Measurements from ENCODE around the gene MBTPS1. TPM values are rescaled to one million over a fixed set of nuclear protein-coding genes. Genes with fewer than 3 reads are reported as not detected.

MBTPS1 gene
- total and polyA plus RNA-seq, 2 donors (not counting 1 experiment from before 2014, with no cell fraction given): 80.3 to 109 TPM

GRCh38 chr16:84053237-84053636, 63.5 kb downstream of the MBTPS1 start:
- Histone ChIP-seq H3K27me3 (ENCODE audit: control insufficient read depth, insufficient read depth, low read length) (no peaks in the 10 kb centered on the region), H3K4me3 (replicated peaks in 1 of 4; ENCODE audit: control extremely low read depth in 1 of 4, insufficient read depth in 1 of 4, low read depth in 3 of 4, low read length in 4 of 4) (no peak overlapping the region)

GRCh38 chr16:84052071-84052622, 64.6 kb downstream of the MBTPS1 start:
- DNase-seq (ENCODE audit: low read depth in 2 of 2): no peak
- H3K4me2 ChIP-seq (ENCODE audit: extremely low read depth, insufficient read depth, low read length): no peak overlapping the region
- H2AFZ ChIP-seq (ENCODE audit: low read length): no peak overlapping the region
- H3K36me3 ChIP-seq (ENCODE audit: control insufficient read depth, insufficient read depth, low read length): peaks cover 3% of the 10 kb centered on the region
- H3K79me2 ChIP-seq (ENCODE audit: control insufficient read depth, insufficient read depth, low read length): no peaks in the 10 kb centered on the region
- H4K20me1 ChIP-seq (ENCODE audit: control insufficient read depth, extremely low read depth, insufficient read depth, low read length): no peaks in the 10 kb centered on the region
- no peaks in the 10 kb centered on the region for H3K4me1 ChIP-seq (ENCODE audit: control insufficient read depth, extremely low read depth, insufficient read depth, low read length)
- H3K4me3 ChIP-seq (replicated peaks in 1 of 4; ENCODE audit: control extremely low read depth in 1 of 4, insufficient read depth in 1 of 4, low read depth in 3 of 4, low read length in 4 of 4): no peak overlapping the region
- H3K9me3 ChIP-seq (ENCODE audit: control insufficient read depth, insufficient read depth, low read depth, low read length): no peaks in the 10 kb centered on the region
- TF ChIP-seq EZH2 (IDR thresholded peaks at IDR 0.05; ENCODE audit: low read length, missing control alignments): no peak
- TF ChIP-seq CTCF (conservative IDR thresholded peaks at IDR 0.05 in 1 of 2, IDR thresholded peaks at IDR 0.05 in 1 of 2; ENCODE audit: low read depth in 1 of 2, low read length in 2 of 2): no peak
- no peak overlapping the region for H3K9ac ChIP-seq (ENCODE audit: insufficient read depth, low read length)
- no peaks in the 10 kb centered on the region for H3K27me3 ChIP-seq (ENCODE audit: control insufficient read depth, insufficient read depth, low read length)
- H3K27ac ChIP-seq (ENCODE audit: insufficient read depth, low read length): no peak overlapping the region

More at GRCh38 chr16:84053237-84053636, 63.5 kb downstream of the MBTPS1 start:
- peaks cover 5% of the 10 kb centered on the region for H3K36me3 ChIP-seq (ENCODE audit: control insufficient read depth, insufficient read depth, low read length)
- no peaks in the 10 kb centered on the region for H4K20me1 ChIP-seq (ENCODE audit: control insufficient read depth, extremely low read depth, insufficient read depth, low read length)
- no peaks in the 10 kb centered on the region for H3K4me1 ChIP-seq (ENCODE audit: control insufficient read depth, extremely low read depth, insufficient read depth, low read length)
- H3K27ac ChIP-seq (ENCODE audit: insufficient read depth, low read length): no peak overlapping the region
- H3K9ac ChIP-seq (ENCODE audit: insufficient read depth, low read length): no peak overlapping the region
- H3K4me2 ChIP-seq (ENCODE audit: extremely low read depth, insufficient read depth, low read length): no peak overlapping the region
- H2AFZ ChIP-seq (ENCODE audit: low read length): no peak overlapping the region
- TF ChIP-seq CTCF (conservative IDR thresholded peaks at IDR 0.05 in 1 of 2, IDR thresholded peaks at IDR 0.05 in 1 of 2; ENCODE audit: low read depth in 1 of 2, low read length in 2 of 2) (no peak), EZH2 (IDR thresholded peaks at IDR 0.05; ENCODE audit: low read length, missing control alignments) (no peak)
- H3K9me3 ChIP-seq (ENCODE audit: control insufficient read depth, insufficient read depth, low read depth, low read length): no peaks in the 10 kb centered on the region
- H3K79me2 ChIP-seq (ENCODE audit: control insufficient read depth, insufficient read depth, low read length): no peaks in the 10 kb centered on the region
- no peak for DNase-seq (ENCODE audit: low read depth in 2 of 2)

- Histone ChIP-seq H3K4me3 (replicated peaks in 1 of 4; ENCODE audit: control extremely low read depth in 1 of 4, insufficient read depth in 1 of 4, low read depth in 3 of 4, low read length in 4 of 4) (no peak overlapping the region), H3K4me1 (ENCODE audit: control insufficient read depth, extremely low read depth, insufficient read depth, low read length) (no peaks in the 10 kb centered on the region), H3K27me3 (ENCODE audit: control insufficient read depth, insufficient read depth, low read length) (no peaks in the 10 kb centered on the region), H3K36me3 (ENCODE audit: control insufficient read depth, insufficient read depth, low read length) (peaks cover 2% of the 10 kb centered on the region), H2AFZ (ENCODE audit: low read length) (no peak overlapping the region), H4K20me1 (ENCODE audit: control insufficient read depth, extremely low read depth, insufficient read depth, low read length) (no peaks in the 10 kb centered on the region), H3K9me3 (ENCODE audit: control insufficient read depth, insufficient read depth, low read depth, low read length) (no peaks in the 10 kb centered on the region), H3K79me2 (ENCODE audit: control insufficient read depth, insufficient read depth, low read length) (no peaks in the 10 kb centered on the region), H3K27ac (ENCODE audit: insufficient read depth, low read length) (no peak overlapping the region), H3K9ac (ENCODE audit: insufficient read depth, low read length) (no peak overlapping the region), H3K4me2 (ENCODE audit: extremely low read depth, insufficient read depth, low read length) (no peak overlapping the region)
- DNase-seq (ENCODE audit: low read depth in 2 of 2): no peak
- TF ChIP-seq CTCF (conservative IDR thresholded peaks at IDR 0.05 in 1 of 2, IDR thresholded peaks at IDR 0.05 in 1 of 2; ENCODE audit: low read depth in 1 of 2, low read length in 2 of 2) (no peak), EZH2 (IDR thresholded peaks at IDR 0.05; ENCODE audit: low read length, missing control alignments) (no peak)
Measured at GRCh38 chr16:84050316-84050715, 66.4 kb downstream of the MBTPS1 start.

Measured in fibroblast of lung (primary cell).